AG20443 (cell line): ENCODE data around the gene FSTL5.

Experiments
- DNase-seq: peaks from one replicate; pipeline ENCODE4 v3.0.0; 2012; ENCODE audit warnings: low spot score, mixed read lengths

The FSTL5 gene

DNA sequence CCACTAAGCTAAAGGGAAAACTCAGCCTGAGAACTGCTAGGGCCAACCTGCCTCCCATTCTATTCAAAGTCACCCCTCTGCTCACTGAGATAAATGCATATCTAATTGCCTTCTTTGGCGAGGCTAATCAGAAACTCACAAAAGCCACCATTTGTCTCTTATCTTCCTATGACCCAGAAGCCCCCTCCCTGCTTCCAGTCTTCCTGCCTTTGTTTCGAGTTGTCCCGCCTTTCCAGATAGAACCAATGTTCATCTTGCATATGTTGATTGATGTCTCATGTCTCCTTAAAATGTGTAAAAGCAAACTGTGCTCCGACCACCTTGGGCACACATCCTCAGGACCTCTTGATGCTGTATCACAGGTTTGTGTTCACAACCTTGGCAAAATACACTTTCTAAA, 459.8 kb downstream of the FSTL5 start:
- no peak for DNase-seq

GRCh38 chr4:161702287-161702686, 461.5 kb downstream of the FSTL5 start:
- DNase-seq: no peak

- DNase-seq: no peak
Observed at GRCh38 chr4:161696944-161697343, 466.9 kb downstream of the FSTL5 start.

GRCh38 chr4:161680146-161680545, 483.7 kb downstream of the FSTL5 start:
- no peak for DNase-seq

DNA sequence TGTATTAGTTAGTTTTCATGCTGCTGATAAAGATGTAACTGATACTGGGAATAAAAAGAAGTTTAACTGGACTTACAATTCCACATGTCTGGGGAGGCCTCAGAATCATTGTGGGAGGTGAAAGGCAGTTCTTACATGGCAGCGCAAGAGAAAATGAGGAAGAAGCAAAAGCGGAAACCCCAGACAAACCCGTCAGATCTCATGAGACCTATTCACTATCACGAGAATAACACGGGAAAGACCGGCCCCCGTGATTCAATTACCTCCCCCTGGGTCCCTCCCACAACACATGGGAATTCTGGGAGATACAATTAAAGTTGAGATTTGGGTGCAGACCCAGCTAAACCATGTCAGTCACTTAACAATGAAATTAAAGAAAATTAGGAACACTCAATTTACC, 499.1 kb downstream of the FSTL5 start:
- DNase-seq: no peak

GRCh38 chr4:161663844-161664243, 500.0 kb downstream of the FSTL5 start:
- DNase-seq: no peak

- DNase-seq: no peak
Observed at GRCh38 chr4:161658676-161659075, 505.1 kb downstream of the FSTL5 start.

DNA sequence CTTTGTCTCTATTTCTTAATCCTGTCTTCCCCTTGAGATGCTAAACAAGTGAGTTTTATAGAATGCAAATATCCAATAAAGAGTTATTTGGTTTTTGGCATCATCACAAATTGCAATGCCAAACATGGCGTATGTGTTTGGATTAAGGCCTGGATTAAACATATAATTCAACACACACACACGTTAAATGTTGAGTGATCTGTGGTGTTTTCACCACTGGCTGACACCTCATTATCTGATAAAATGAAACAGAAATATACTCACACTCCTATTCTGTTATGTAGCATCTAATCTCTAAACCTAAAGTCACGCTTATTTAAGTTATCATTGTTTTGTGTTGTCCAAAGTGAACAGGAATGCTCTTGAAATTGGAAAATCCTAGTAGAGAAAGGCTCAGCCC, 506.2 kb downstream of the FSTL5 start:
- no peak for DNase-seq

GRCh38 chr4:161656594-161656993, 507.2 kb downstream of the FSTL5 start:
- no peak for DNase-seq

GRCh38 chr4:161655148-161655547, 508.7 kb downstream of the FSTL5 start:
- DNase-seq: no peak

DNA sequence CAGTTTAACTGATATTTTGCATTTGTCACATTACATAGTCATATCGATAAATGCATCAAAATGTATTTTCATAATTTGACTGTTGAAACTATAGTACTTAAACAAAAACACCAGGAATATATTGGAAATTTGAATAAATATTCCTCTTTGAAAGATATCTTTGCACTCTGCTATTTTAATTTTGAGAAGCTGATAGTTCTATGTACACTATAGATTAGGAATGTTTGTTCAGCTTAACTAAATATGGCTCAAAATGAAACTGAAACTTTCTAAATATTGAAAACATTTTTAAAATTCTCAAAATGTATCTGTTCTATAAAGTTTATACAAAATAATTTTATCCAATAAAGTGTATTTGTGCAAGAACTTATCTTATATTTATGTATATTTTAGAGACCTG, 510.1 kb downstream of the FSTL5 start:
- DNase-seq: no peak

- no peak for DNase-seq
Observed at GRCh38 chr4:161651586-161651985, 512.2 kb downstream of the FSTL5 start.

- no peak for DNase-seq
Observed at GRCh38 chr4:161650812-161651211, 513.0 kb downstream of the FSTL5 start.

DNA sequence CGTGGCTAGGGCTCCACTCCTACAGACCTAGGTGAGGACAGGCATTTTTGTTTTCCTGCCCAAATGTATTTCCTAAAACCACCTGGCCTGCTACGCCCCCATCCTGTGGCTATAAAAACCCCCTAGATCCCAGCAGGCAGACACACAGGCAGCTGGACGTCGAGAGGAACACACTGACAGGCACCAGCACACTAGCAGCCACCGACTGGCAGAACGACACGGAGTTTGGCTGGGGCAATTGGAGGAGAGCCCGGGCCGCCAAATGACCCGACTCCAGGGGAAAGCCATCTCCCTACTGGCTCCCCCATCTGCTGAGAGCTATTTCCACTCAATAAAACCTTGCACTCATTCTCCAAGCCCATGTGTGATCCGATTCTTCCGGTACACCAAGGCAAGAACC, 516.0 kb downstream of the FSTL5 start:
- no peak for DNase-seq

DNA sequence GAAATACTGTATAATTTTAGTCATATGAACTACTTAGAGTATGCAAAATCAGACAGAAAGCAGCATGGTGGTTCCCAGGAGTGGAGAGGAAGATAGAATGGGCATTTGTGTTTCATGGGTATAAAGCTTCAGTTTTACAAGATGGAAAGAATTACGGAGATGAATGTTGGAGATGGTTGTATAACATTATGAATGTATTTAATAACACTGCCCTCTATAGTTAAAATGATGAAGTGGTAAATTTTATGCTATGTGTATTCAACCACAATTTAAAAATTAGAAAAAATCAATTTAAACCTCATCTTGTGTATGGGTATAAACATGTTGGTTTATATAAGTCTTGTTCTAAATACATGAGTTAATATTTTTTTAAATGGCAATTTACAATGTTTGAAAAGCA, 521.1 kb downstream of the FSTL5 start:
- no peak for DNase-seq

GRCh38 chr4:161629694-161630441, 533.9 kb downstream of the FSTL5 start:
- no peak for DNase-seq

DNA sequence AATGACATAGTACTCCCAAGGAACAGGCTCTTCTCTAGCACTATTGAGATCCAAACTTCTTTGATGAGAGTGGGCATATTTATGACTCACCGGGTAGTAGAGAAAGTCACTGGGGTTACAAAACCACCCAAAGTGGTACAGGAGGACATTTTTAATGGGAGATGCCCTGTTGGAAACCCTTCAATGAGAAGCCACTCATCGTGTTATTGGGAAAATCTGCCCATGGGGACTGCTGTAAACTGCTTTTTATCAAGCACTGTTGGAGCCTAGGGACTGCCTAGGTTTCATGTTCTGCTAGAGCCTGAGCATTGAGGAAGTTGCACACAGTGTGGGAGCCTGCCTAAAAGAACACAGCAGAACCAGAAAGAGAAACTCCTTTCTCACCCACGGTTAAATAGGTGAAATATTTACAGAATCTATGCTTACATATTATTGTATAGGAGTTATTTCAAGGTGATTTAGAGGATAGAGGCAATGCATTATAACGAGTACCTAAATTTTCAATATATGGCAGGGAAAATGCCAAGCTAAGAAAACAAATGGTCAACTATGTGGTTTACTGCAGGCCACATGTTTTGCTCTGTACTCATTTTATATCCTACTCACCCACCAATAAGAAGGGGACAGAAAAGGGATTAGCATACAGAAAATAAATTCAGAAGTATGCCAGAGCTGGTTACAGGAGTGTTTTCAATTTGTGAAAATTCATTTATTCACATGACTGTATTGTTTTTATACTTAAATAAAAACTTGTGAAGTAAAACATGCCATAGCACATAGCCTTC, 559.1 kb downstream of the FSTL5 start:
- DNase-seq: no peak

- no peak for DNase-seq
Observed at GRCh38 chr4:161601011-161601410, 562.8 kb downstream of the FSTL5 start.

- no peak for DNase-seq
Observed at GRCh38 chr4:161595230-161595771, 568.5 kb downstream of the FSTL5 start.

DNA sequence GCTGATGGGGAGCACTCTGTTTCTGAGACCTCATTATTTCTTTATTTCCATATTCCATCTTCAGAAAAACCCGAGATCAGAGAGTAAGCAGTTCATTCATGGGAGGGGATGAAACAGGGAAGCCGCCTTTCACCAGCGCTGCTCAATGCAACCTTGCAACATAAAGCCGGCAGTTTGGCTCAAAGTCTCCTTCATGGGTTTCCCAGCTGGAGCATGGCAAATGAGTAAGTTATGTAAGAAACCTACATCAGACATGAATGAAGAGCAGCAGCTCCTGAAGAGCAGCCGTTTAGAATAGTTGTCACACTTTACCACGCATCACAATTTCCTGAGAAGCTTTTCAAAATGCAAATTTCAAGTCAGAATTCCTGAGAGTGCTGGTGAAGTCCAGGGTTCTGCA, 578.8 kb downstream of the FSTL5 start:
- no peak for DNase-seq

DNA sequence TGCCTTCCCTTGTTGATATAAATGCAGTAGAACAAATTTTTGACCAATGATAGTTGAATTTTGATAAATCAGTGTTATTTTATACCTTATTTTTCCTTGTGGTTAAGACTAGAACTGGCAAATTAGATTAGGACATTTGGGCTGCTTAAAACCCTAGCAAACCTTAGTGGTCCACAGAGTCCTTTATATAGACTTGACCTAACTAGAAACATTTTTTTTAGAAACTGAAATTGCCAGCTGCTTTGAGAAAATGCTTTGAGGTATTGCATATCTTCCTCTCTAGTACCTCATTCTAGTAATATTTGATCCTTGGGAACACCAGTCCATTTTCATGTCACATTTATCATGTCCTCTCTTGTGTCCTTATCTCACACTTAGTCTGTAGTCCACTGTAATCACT, 580.3 kb downstream of the FSTL5 start:
- no peak for DNase-seq

- no peak for DNase-seq
Observed at GRCh38 chr4:161581262-161582230, 582.3 kb downstream of the FSTL5 start.
